OCI-LY3 (cell line): ENCODE results near the gene ZBTB26.

Source experiments
- H2AFZ ChIP-seq: fragments of 200-600, 300-600 bp; shearing (Covaris generic); 2 replicates; pipeline ENCODE4 v1.6.0; 2014; ENCODE audit warnings: antibody characterized with exemption, low read depth, low read length
- H3K27ac ChIP-seq: fragments of 200-600, 300-600 bp; sonication (generic); 2 replicates; pipeline ENCODE4 v1.5.1; 2014; ENCODE audit warnings: mild to moderate bottlenecking, low read length, moderate library complexity, mixed read lengths
- H3K27me3 ChIP-seq: fragments of 200-600, 300-600 bp; sonication (generic); 2 replicates; pipeline ENCODE4 v1.6.1; 2014; ENCODE audit warnings: low read depth, low read length, mixed read lengths
- H3K36me3 ChIP-seq: fragments of 200-600, 300-600 bp; sonication (generic); replicated peaks from 2 replicates; pipeline ENCODE3; 2014; ENCODE audit warnings: low read depth, low read length, mixed read lengths
- H3K4me1 ChIP-seq: fragments of 300-600, 200-600 bp; sonication (generic); 2 replicates; pipeline ENCODE4 v1.6.1; 2014; ENCODE audit warnings: low read length, mixed read lengths
- H3K4me2 ChIP-seq: fragments of 200-600, 300-600 bp; sonication (generic); 2 replicates; pipeline ENCODE4 v1.6.1; 2014; ENCODE audit warnings: low read length, mixed read lengths
- H3K4me3 ChIP-seq: fragments of 300-600, 200-600 bp; sonication (generic); 2 replicates; pipeline ENCODE4 v1.5.1; 2014; ENCODE audit warnings: antibody characterized with exemption, mild to moderate bottlenecking, low read length, moderate library complexity
- H3K79me2 ChIP-seq: fragments of 300-600, 200-600 bp; shearing (Covaris generic); 2 replicates; pipeline ENCODE4 v1.6.1; 2014; ENCODE audit warnings: mild to moderate bottlenecking, low read length, mixed read lengths
- H3K9ac ChIP-seq: fragments of 300-600, 200-600 bp; shearing (Covaris generic); 2 replicates; pipeline ENCODE4 v1.6.0; 2014; ENCODE audit warnings: mild to moderate bottlenecking, low read length, moderate library complexity
- H3K9me3 ChIP-seq: fragments of 200-600, 300-600 bp; shearing (Covaris generic); 2 replicates; pipeline ENCODE4 v1.6.1; 2014; ENCODE audit warnings: low read length, mixed read lengths; ENCODE audit not compliant: insufficient read depth
- H4K20me1 ChIP-seq: fragments of 200-600, 300-600 bp; sonication (generic); 2 replicates; pipeline ENCODE4 v1.6.1; 2016; ENCODE audit warnings: low read length, mixed read lengths; ENCODE audit not compliant: insufficient read depth
- CTCF ChIP-seq: fragments of 200-600, 300-600 bp; sonication (generic); IDR thresholded peaks from 2 replicates; pipeline ENCODE4 v1.5.1; 2014; ENCODE audit warnings: antibody characterized with exemption, low read length, low read depth
- EZH2phosphoT487 ChIP-seq: fragments of 200-600 bp; shearing (Covaris generic); IDR thresholded peaks from 2 replicates; pipeline ENCODE4 v1.6.1; 2018; ENCODE audit warnings: antibody characterized with exemption, mixed run types, low read depth

Gene ZBTB26

GRCh38 chr9:122929796-122930354, 1.4 kb downstream of the ZBTB26 start:
- peak overlapping the region; percentile 94 for H3K4me3 ChIP-seq
- peaks cover 18% of the 10 kb centered on the region for H3K4me1 ChIP-seq
- TF ChIP-seq EZH2phosphoT487: no peak
- TF ChIP-seq CTCF: no peak
- H3K9me3 ChIP-seq: no peaks in the 10 kb centered on the region; the same call in 1 of the 2 replicates
- peaks cover 78% of the 10 kb centered on the region for H3K79me2 ChIP-seq
- no peak overlapping the region for H3K27ac ChIP-seq
- H3K36me3 ChIP-seq: peaks cover 6% of the 10 kb centered on the region
- peak overlapping the region; percentile 76 for H3K4me2 ChIP-seq
- H3K9ac ChIP-seq: no peak overlapping the region
- no peak overlapping the region for H2AFZ ChIP-seq
- no peaks in the 10 kb centered on the region for H4K20me1 ChIP-seq
- H3K27me3 ChIP-seq: no peaks in the 10 kb centered on the region

- H3K79me2 ChIP-seq: peaks cover 44% of the 10 kb centered on the region
- no peak overlapping the region for H3K4me2 ChIP-seq
Measured at GRCh38 chr9:122923947-122924346, 7.4 kb downstream of the ZBTB26 start.

DNA sequence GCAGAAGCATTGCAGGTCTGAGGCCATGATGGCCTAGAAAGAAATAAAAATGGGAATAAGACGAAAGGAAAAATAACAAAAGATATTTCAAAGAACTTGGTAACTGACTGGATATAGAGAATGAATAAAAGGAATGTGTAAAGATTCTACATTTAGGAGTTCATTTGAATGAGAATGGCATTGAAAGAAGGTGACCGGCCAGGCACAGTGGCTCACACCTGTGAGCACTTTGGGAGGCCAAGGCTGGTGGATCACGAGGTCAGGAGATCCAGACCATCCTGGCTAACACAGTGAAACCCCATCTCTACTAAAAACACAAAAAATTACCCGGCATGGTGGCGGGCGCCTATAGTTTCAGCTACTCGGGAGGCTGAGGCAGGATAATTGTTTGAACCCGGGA, 8.6 kb downstream of the ZBTB26 start:
- Histone ChIP-seq H3K9ac (no peak overlapping the region), H3K79me2 (peaks cover 35% of the 10 kb centered on the region), H3K36me3 (peaks cover 15% of the 10 kb centered on the region), H4K20me1 (no peaks in the 10 kb centered on the region), H3K27ac (no peak overlapping the region), H3K27me3 (no peaks in the 10 kb centered on the region), H3K4me2 (no peak overlapping the region), H3K9me3 (no peaks in the 10 kb centered on the region; the same call in 1 of the 2 replicates), H3K4me1 (peaks cover 12% of the 10 kb centered on the region), H3K4me3 (no peak overlapping the region), H2AFZ (no peak overlapping the region)
- TF ChIP-seq CTCF: no peak
- TF ChIP-seq EZH2phosphoT487: no peak

More at GRCh38 chr9:122923947-122924346, 7.4 kb downstream of the ZBTB26 start:
- H3K9ac ChIP-seq: no peak overlapping the region
- H3K36me3 ChIP-seq: peaks cover 13% of the 10 kb centered on the region
- no peak overlapping the region for H3K27ac ChIP-seq
- H3K9me3 ChIP-seq: no peaks in the 10 kb centered on the region; the same call in 1 of the 2 replicates
- H4K20me1 ChIP-seq: no peaks in the 10 kb centered on the region
- H2AFZ ChIP-seq: no peak overlapping the region
- peaks cover 12% of the 10 kb centered on the region for H3K4me1 ChIP-seq
- no peaks in the 10 kb centered on the region for H3K27me3 ChIP-seq
- TF ChIP-seq EZH2phosphoT487 (no peak), CTCF (no peak)
- H3K4me3 ChIP-seq: no peak overlapping the region

DNA sequence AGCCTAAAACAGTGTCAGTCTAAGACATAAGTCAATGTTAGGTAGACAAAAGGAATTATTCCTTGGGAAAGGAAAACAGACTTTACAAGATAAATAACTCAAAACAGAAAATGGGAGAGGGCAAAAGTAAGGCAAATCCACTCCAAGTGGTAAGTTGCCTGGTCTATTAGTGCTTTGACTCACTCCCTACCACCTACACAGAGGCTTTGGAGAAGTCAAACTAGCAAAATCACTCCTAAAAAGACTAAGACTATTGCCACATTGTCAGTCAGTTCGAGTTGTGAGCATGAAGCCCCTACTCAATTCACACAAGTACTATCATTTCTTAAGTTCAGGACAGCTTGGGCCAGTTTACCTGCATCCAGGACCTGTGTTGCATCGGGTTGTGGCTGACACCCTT, 13.0 kb downstream of the ZBTB26 start:
- Histone ChIP-seq H3K27ac (no peak overlapping the region), H3K9me3 (no peaks in the 10 kb centered on the region), H3K27me3 (no peaks in the 10 kb centered on the region), H3K79me2 (peaks cover 15% of the 10 kb centered on the region), H3K36me3 (peaks cover 13% of the 10 kb centered on the region), H3K4me2 (no peak overlapping the region), H2AFZ (no peak overlapping the region), H4K20me1 (no peaks in the 10 kb centered on the region), H3K9ac (no peak overlapping the region), H3K4me3 (no peak overlapping the region), H3K4me1 (peaks cover 4% of the 10 kb centered on the region)
- no peak for TF ChIP-seq EZH2phosphoT487
- TF ChIP-seq CTCF: no peak
